Epidermal melanocyte (primary cell): ENCODE results near the gene CAPN12.
A peak's percentile ranks its signal among the peaks of the same experiment; 100 is the strongest.

ENCODE experiments used
- DNase-seq: peaks from one replicate; pipeline ENCODE4 v3.0.0; 2011; ENCODE audit warnings: low spot score; ENCODE audit not compliant: insufficient read length

CAPN12 gene

DNA sequence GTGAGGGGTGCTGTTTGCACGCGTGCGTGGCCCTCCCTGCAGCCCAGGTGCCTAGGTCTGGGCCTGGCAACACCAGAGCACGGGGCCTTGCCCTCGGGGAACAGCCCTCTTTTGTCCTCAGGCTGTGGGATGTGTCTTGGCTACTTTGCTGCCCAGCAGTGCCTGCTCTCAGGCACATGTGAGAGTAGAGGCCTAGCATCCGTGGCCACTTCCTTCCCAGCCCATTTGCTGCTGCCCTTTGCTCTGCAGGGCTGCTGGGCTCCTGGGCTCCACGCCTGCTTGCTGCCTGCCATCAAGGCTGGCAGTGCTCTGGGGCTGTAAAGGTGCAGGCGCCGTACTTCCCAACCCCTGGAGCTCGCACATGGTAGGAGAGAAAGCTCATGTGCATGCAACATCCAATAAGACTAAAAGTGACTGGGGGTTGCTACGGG lies 46.6 kb downstream of the CAPN12 start:
- DNase-seq: no peak

DNA sequence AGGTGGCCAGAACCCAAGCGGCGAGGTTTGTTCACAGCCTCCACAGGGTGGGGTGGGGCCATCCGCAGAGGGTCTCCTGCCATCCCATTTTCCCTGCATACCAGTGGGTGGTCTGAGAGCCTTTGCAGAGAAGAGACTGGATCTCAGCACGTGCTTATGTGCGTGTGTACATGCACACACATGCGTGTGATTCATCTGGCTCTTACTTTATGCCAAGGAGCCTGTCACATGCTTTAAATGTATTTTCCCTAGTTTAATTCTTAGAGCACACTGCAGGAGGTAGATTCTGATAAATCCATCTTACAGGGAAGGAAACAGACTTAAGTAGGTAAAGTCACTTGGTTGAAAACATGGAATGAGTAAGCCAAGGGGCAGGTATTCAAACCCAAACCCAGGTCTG lies 47.1 kb downstream of the CAPN12 start:
- DNase-seq: no peak

DNA sequence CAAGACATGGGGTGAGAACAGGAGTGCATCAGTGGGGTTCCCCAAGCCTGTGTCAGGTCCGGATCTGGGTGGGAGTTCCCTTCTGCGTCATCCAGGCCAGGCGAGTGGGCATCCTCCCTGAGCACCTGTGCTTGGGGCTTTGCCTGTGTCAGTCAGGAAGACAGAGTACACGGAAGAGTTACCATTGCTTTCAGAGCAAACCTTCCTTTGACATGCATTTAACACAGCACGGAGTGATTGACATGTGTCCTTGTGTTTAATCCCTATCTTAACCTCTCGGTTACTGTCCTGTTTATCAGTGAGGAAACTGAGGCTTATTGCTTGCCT lies 47.6 kb downstream of the CAPN12 start:
- DNase-seq: no peak

DNA sequence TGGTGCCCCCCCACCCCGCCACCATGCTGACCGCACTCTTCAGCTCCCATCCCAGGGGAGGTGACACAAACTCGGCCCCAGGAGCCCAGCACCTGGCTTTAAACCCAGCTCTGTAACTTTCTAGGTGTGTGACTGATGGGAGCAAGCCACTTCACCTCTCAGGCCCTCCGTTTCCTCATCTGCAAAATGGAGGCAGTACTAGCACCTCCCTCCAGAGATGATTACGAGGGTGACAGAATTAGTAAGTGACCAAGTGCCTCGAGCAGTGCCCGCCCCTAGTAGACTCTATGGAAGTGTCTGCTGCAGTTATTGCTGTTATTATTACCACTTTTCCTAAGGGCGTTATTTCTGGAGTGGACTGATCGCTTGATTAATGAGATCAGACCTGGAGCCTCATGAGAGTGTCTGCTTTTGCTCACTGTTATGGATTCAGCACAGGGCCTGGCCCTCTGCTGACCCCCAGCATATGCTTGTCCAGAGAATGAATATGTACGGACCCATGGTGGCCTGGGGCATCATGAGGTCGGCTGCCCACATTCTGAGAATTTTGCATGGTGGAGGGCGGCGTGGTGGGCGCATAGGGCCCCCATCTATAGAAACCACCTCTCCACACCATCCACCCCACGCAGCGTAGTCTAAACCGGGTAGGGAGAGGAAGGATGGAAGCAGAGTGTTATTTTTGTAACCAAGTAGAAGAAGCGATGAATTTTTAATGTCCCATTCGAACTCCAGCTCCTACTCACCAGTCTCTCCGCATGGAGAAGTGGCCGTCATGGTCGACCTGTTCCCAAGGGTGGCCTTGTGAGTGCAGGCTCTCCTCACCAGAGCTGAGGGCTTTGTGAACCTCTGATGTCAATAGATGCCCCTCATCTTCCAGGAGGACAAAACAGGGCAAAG lies 48.2 kb downstream of the CAPN12 start:
- no peak for DNase-seq

DNA sequence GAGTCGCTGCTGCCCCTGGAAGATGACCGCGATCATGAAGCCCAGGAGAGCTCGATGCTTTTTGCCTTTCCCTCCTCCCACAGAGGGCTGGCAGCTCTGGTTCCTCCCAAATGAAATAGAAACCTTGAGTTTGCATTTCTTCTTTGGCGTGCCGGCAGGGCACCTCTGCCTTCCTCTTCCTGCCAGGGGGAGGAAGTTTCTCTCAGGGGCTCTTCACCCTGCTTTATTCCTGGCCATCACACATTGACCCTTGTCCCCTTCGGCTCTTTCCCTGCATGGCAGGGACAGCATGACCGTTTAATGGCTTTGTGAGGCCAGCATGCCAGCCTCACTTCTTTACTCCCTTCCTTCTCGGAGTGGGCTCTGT lies 49.0 kb downstream of the CAPN12 start:
- no peak for DNase-seq

DNA sequence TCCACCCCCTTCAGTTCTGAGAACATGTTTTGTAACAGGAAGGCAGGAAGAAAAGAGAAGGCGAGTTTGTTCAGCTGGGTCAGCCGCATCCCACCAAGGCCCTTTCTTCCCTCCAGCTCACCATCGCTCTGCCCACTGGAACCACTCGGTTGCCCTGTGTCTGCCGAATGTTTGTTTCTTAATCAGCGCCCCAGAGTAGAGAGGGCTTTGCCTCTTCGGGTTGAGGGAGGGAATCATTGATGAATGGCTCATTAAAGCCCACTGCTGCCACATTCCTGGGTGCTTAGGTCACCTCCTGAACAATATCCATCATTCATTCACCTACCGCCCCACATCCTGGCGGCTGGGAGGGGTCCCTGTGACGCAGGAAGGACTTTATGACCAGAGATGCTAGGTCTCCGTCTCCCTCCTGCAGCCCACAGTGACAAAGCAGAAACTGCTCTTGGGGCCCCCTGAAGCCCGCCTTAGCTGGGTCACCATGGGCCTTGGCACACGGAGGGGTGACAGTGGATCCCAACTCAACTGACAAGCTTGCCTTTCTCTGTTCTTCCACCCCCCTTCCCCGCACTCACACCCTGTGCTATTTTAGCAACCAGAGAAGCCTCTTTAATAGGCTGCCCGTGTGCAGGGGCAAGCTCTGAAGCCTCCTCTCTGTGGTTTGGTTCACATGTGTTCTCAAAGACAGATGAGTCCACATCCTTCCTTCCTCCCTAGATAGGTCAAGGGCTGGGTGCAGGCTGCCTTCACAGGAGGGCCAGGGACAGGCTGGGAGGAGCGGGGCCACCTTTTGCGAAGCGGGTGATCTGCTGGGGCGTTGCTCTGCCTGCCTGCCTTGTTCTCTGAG lies 50.7 kb downstream of the CAPN12 start:
- DNase-seq: peak; percentile 90

DNA sequence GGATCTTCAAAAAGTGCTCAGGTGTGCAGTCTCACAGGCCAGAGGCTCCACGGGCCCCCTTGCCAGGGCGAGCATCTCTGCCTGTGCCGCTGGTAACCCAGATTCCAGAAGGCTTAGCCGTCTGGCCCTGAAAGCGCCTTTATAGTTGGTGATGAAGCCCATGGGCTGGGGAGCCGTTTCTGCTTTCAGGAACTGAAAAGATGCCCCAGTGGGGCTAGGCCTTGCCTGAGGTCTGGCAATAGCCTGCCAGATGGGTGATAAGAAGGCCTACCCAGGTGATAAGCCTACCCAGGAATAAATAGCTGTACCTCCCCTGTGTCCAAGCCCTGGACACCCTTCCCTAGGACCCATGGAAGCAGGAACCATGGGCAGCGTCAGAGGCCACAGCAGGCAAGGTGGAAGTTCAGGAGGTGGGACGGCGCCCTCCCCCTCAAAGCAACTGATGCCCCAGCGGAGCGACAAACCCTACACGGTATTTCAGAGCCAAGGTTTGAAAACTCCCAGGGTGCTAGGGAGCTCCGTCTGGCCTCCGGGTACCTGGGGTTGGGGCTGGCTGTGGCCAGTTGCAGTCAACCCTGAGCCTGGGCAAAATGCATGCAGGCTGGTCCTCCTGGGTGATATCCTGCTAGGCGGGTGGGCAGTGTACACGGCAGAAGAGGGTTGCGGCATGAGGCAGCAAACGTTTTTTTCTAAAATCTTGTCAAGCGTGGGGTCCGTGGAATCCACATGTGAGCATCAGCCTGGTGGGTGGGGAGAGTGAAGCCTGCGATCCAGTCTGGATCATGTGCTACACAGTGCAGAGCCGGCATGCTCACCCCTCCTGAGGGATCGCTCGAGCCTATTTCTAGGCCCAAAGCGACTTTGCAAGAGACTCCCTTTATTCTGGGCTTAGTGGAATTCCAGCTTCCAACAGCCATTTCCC lies 51.6 kb downstream of the CAPN12 start:
- peak; percentile 41 for DNase-seq

DNA sequence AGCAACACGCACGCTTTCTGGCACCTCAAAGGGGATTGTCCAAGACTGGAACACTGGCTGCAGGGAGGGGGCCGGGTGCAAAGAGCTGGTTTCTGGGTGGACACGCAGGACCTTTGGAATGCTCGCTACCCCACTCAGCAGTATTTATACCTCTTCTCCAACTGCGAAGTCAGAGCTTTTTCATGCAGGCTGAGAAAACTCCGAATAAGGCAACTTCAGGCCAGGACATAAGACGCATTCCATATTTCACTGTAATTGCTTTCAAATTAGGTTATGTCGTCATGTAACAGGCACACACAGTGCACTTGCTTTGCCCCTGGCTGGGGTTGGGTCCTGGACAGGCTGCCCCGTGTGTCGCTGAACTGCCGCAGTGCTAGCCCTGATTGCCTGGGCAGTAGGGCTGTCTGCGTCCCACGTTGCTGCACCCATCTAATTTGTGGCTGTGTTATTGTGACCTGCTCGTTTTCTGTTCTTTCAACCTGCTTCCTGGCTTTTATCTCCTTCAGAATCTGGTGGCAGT lies 52.3 kb downstream of the CAPN12 start:
- peak; percentile 43 for DNase-seq

DNA sequence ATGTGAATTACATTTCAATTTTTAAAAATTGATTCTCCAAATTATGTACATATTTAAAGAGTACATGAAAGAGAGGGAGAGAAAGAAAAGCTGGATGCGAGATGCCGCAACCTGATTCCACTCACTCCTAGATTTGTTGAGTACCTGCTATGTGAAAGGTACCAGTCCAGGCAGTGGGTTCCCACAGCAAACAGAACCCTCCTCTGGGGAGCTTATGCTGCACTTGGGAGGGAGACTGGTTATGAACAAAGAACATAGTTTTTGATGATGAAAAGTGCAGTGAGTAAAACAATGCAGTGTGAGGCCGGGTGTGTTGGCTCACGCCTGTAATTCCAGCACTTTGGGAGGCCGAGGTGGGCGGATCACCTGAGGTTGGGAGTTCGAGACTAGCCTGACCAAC lies 53.4 kb downstream of the CAPN12 start:
- no peak for DNase-seq

DNA sequence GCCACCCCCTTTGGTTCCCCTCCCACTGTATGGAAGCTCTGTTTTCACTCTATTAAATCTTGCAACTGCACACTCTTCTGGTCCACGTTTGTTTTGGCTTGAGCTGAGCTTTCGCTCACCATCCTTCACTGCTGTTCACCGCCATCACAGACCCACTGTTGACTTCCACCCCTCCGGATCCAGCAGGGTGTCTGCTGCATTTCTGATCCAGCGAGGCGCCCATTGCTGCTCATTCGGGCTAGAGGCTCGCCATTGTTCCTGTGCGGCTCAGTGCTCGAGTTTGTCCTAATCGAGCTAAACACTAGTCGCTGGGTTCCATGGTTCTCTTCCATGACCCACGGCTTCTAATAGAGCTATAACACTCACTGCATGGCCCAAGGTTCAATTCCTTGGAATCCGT lies 54.1 kb downstream of the CAPN12 start:
- no peak for DNase-seq

DNA sequence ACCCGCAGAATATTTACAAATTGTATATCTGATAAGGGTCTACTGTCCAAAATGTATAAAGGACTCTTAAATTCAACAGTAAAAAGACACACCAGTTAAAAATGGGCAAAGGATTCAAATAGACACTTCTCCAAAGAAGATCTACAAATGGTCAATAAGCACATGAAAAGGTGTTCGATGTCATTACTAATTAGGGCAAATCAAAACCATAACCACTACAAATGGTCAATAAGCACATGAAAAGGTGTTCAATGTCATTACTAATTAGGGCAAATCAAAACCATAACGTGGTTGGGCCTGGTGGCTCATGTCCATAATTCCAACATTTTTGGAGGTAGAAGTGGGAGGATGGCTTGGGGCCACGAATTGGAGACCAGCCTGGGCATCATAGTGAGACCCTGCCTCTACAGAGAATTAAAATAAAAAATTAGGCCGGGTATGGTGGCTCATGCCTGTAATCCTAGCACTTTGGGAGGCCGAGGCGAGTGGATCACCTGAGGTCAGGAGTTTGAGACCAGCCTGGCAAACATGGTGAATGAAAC lies 56.4 kb downstream of the CAPN12 start:
- DNase-seq: no peak

DNA sequence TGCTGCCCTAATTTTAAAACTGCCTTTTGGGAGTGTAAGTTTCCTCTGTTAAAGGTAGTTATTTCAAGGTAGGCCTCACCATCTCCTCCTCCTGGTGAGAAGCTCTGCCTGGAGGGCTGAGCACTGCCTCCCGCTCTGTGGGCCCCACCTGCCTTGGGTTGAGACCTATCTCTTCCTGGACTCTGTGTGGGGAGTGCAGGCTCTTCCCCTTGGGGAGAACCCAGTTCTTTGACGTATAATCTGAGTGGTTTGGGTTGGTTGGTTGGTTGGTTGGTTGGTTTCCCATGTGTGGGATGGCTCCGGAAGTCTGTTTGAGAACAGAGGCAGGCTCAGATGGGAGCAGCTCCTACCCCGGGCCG lies 57.8 kb downstream of the CAPN12 start:
- DNase-seq: no peak

DNA sequence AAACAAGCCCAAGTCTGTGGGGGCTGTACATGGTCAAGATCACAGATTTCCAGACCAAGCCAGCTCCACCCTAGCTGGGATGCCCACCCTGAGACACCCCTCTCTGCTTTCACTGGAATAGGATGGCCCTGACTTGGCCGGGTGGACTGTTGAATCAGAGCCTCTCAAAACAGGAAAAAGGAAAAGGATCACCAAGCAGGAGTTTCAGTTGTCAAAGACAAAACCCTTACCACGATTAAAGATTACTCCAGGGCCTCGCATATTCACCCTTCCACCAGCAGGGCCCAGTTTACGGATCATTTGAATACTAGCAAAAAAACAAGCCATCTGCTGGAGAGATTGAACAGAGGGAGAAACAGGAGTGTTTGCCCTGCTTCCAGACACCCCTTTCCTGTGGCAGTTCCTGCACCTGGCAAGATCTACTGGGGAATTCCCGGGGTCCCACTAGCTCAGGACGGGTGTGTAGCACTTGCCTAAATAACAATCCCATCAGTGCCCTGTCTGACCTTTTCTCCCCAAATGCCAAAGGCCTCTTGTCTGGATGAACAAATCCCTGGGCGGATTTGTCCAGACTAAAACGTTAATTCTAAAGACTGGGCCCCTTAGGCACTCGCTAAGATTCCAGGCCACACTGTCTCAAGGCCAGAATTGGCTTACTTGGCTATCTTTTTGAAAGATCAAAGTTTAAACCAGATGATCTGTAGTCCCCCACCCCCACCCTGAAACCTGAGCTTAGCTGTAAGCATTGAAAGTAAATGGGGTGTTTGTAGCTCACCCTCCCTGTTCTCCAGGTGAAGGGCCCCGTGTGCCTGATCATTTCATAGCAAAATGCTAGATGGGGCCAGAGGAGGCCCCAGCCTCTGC lies 58.4 kb downstream of the CAPN12 start:
- DNase-seq: no peak

DNA sequence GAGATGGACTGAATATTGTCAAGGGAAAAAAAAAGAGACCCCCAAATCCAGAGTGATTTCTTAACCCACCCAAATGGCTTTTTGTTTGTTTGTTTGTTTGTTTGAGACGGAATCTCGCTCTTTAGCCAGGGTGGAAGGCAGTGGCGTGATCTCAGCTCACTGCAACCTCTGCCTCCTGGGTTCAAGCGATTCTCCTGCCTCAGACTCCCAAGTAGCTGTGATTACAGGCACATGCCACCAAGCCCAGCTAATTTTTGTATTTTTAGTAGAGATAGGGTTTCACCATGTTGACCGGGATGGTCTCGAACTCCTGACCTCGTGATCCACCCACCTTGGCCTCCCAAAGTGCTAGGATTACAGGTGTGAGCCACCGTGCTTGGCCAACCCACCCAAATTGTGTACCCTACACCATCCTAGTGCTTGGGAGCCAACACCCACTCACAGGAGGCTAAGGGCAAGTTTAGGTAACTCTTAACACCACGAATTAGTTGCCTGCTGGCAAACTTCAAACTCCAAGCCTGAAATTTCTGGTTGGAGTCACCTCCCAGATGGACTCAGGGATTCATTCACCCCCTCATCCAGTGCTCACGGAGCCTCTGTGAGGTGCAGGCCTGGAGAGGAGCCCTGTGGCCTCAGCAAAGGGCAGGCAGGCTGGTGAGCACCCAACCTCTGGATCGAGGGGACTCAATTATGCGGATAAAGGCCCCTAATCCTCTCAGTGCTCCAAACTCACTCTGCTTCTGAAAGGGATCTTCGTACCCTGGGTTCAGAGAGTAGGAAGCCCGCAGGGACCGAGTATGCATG lies 59.2 kb downstream of the CAPN12 start:
- DNase-seq: no peak

DNA sequence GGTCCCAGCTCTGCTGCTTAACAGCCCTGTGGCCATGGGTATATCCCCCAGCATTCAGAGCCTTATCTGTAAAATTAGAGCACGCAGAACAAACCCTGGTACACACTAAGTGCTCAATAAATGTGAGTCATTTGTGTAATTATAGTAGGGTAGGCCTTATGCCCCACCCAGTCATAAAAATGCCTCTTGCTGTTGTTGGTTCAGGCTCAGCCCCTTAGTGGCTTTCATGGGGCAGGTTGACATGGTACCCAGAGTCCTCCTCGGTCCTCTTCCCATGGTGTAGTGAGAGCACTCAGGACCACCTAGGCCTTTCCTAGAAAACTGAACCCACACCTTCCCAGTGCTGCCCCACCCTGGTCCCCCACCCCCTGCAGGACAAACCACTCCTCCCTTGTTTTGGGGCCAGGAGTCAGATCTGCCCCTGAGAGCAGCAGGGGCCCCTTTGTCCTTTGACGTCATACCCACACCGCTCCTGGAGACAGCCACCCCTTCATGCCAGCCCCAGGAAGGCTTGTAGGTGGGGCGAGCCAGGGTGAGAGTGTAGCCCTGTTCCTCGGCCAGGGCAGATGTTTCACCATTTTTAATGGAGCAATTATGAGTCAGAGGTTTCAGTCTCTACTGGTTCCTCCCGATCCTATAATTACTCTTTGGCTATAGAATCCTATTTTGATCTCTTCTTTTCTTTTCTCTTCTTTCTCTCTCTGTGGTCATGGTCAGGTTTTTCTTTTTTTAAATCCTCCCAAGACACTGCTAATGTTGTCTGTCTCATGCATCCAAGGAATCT lies 60.0 kb downstream of the CAPN12 start:
- DNase-seq: no peak

DNA sequence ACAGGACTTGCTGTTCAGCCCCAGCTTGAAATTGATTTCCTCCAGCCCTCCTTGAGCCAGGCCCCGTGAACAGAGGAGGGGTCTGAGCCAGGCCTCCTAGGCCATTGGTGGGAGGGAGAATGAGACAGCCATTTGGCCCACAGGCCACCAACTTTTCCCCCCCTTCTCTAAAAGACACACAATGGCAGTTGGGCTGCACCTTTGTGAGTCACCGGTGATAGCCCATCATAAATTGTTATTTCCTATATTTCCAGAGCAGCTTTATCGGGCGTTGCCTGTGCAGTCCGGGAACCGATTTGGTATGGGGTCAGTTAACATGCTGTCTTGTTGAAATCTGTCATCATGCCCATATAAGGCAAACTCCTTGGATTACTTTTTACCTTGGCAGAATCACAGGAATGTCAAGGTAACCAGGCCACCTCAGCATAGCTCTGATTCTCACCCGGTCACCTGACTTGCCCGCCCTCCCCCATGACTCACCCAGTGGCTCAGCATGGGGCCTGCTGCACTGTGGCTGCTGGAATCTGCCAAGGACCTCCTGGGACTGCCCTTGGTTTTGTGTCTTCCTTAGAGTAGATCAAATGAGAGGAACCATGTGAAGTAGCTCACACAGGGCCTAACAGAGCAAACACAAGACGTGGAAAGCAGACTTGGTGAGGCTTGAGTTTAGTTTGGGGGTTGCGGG lies 60.7 kb downstream of the CAPN12 start:
- DNase-seq: no peak

DNA sequence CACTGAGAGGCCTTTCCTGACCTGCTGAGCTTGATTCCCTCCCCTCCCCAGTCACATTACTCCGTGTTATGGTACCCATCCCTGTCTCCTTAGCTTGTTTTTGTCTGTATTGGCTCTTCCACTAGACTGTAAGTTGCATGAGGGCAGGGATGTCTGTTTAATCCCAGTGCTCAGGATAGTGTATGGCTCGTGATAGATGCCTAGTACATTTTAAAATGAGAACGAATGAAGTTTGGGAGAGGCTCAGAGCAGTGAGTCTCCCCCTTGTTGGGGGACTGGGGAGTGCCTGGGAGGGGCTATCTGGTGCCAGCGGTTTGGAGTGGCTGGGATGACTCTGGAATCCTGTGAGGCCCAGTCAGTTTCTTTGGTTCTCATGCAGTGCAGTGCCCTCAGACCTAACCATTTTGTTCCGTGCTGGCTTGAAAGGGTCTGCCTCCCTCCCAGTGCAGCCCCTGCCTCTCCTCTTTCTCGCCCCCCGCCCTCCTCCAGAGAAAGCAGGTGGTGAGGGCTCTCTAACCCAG lies 61.3 kb downstream of the CAPN12 start:
- DNase-seq: no peak
